Transverse colon (tissue), 4 donors: Measurements from ENCODE around the gene IKZF2.

ENCODE experiments used
- CTCF ChIP-seq, 5 experiments: fragments of 200-600 bp in 3 of 5; fragments of 450-650 bp in 2 of 5; sonication (generic) in 3 of 5; IDR thresholded peaks; 1 replicate in 2 of 5; 2 replicates in 3 of 5; pipeline ENCODE4 v1.5.1; 2016 to 2017; ENCODE audit warnings: antibody characterized with exemption in 5 of 5, inconsistent platforms in 3 of 5, mild to moderate bottlenecking in 2 of 5, moderate library complexity in 1 of 5
- EP300 ChIP-seq: sonication (generic); formaldehyde crosslinking; IDR thresholded peaks from one replicate; pipeline ENCODE4 v1.6.1; 2017; ENCODE audit warnings: antibody characterized with exemption, low read depth
- POLR2A ChIP-seq: fragments of 450-650 bp; IDR thresholded peaks from one replicate; pipeline ENCODE4 v1.6.1; 2016; ENCODE audit warnings: antibody characterized with exemption, mild to moderate bottlenecking, moderate library complexity
- POLR2AphosphoS5 ChIP-seq, 3 donors: sonication (generic); formaldehyde crosslinking; IDR thresholded peaks; one replicate each; pipeline ENCODE4 v1.6.1; 2016; ENCODE audit warnings: antibody characterized with exemption in 3 of 3

GRCh38 chr2:213101109-213101508 lies 50.3 kb downstream of the IKZF2 start:
- TF ChIP-seq CTCF (IDR thresholded peaks at IDR 0.05) (no peak), POLR2A (no peak), POLR2AphosphoS5 (IDR thresholded peaks at IDR 0.05) (no peak), EP300 (no peak)
